ENCODE data around the gene KCNAB1. TPM values are rescaled to one million over a fixed set of nuclear protein-coding genes. Genes with fewer than 3 reads are reported as not detected.

The KCNAB1 gene
- total RNA-seq, 3 donors from 2014 or later = 3.9 to 8.3 (median 5.4) TPM

- no peak for DNase-seq (ENCODE audit: low spot score in 2 of 2)
- H3K4me1 ChIP-seq = no peaks in the 10 kb centered on the region
- H3K9me3 ChIP-seq = no peaks in the 10 kb centered on the region
- TF ChIP-seq POLR2A (IDR thresholded peaks at IDR 0.05) (no peak), POLR2AphosphoS5 (IDR thresholded peaks at IDR 0.05) (no peak)
- TF ChIP-seq, protein P1, sequence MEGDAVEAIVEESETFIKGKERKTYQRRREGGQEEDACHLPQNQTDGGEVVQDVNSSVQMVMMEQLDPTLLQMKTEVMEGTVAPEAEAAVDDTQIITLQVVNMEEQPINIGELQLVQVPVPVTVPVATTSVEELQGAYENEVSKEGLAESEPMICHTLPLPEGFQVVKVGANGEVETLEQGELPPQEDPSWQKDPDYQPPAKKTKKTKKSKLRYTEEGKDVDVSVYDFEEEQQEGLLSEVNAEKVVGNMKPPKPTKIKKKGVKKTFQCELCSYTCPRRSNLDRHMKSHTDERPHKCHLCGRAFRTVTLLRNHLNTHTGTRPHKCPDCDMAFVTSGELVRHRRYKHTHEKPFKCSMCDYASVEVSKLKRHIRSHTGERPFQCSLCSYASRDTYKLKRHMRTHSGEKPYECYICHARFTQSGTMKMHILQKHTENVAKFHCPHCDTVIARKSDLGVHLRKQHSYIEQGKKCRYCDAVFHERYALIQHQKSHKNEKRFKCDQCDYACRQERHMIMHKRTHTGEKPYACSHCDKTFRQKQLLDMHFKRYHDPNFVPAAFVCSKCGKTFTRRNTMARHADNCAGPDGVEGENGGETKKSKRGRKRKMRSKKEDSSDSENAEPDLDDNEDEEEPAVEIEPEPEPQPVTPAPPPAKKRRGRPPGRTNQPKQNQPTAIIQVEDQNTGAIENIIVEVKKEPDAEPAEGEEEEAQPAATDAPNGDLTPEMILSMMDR (IDR thresholded peaks at IDR 0.05) = no peak
- no peak overlapping the region for H3K4me3 ChIP-seq
- intact Hi-C loops (cut with DNase I; ENCODE audit: low total_unique reads) = no loop called here
- no peaks in the 10 kb centered on the region for H3K36me3 ChIP-seq
- no peak overlapping the region for H3K27ac ChIP-seq
- H3K27me3 ChIP-seq = no peaks in the 10 kb centered on the region
These were observed 91.2 kb downstream of the KCNAB1 start for GRCh38 chr3:156211583-156211982.

DNA sequence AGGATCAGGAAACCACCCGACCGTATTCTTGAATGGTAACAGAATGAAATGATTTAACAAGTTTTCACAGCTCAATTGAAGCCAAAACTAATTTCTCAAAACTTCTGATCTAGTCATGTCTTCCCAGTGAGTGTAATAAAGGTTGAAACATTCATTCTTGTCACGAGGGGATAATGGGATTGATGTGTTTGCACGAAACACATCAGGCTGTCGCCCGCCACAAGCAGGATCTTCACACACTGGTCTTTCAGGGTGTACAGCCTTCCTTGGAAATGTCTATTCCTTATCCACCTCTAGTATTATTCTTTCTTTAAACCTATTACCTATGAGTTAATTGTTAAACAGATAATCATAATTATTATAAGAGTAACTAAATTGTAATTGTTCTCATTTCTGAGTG lies 94.3 kb downstream of the KCNAB1 start:
- Histone ChIP-seq H3K27me3 (no peaks in the 10 kb centered on the region), H3K27ac (no peak overlapping the region), H3K9me3 (no peaks in the 10 kb centered on the region), H3K4me1 (no peaks in the 10 kb centered on the region), H3K36me3 (no peaks in the 10 kb centered on the region), H3K4me3 (no peak overlapping the region)
- TF ChIP-seq POLR2AphosphoS5 (IDR thresholded peaks at IDR 0.05) (no peak), POLR2A (IDR thresholded peaks at IDR 0.05) (no peak)
- TF ChIP-seq, protein P1 (IDR thresholded peaks at IDR 0.05) = no peak
- DNase-seq (ENCODE audit: low spot score in 2 of 2) = no peak
- intact Hi-C loops (cut with DNase I; ENCODE audit: low total_unique reads) = no loop called here

GRCh38 chr3:156215751-156216150 lies 95.4 kb downstream of the KCNAB1 start:
- DNase-seq (ENCODE audit: low spot score in 2 of 2) = no peak

DNA sequence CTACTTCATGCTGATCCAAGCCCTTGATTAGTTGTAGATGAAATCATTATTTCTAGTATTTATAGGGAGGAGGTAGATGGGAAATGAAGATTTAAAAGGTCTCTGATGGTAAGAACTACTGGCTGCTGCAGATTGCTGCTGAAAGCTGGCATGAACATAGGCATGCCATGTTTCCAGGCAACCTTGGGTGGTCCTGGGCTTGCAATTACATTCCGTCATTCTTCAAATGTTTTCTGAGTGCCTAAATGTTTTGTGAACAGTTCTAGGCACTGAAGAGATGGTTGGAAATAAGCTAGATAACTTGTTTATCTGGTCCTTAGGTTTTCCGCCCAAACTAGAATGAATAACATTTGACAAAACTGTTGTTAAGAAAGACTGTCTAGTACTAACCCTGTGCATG lies 95.8 kb downstream of the KCNAB1 start:
- no peak for DNase-seq (ENCODE audit: low spot score in 2 of 2)
- no peak overlapping the region for H3K4me3 ChIP-seq
- TF ChIP-seq POLR2AphosphoS5 (IDR thresholded peaks at IDR 0.05) = no peak
- no peak for TF ChIP-seq POLR2A (IDR thresholded peaks at IDR 0.05)
- TF ChIP-seq, protein P1 (IDR thresholded peaks at IDR 0.05) = no peak
- H3K27me3 ChIP-seq = no peaks in the 10 kb centered on the region
- no peaks in the 10 kb centered on the region for H3K36me3 ChIP-seq
- H3K4me1 ChIP-seq = no peaks in the 10 kb centered on the region
- H3K27ac ChIP-seq = no peak overlapping the region
- peaks cover 0 to 7% of the 10 kb centered on the region in 2 donors for H3K9me3 ChIP-seq
- intact Hi-C loops (cut with DNase I; ENCODE audit: low total_unique reads) = no loop called here

More at GRCh38 chr3:156215751-156216150, 95.4 kb downstream of the KCNAB1 start:
- intact Hi-C loops (cut with DNase I; ENCODE audit: low total_unique reads) = no loop called here
- H3K27me3 ChIP-seq = no peaks in the 10 kb centered on the region
- peaks cover 0 to 4% of the 10 kb centered on the region in 2 donors for H3K9me3 ChIP-seq
- H3K27ac ChIP-seq = no peak overlapping the region
- no peak overlapping the region for H3K4me3 ChIP-seq
- no peaks in the 10 kb centered on the region for H3K36me3 ChIP-seq
- no peaks in the 10 kb centered on the region for H3K4me1 ChIP-seq
- TF ChIP-seq POLR2A (IDR thresholded peaks at IDR 0.05) (no peak), POLR2AphosphoS5 (IDR thresholded peaks at IDR 0.05) (no peak)
- TF ChIP-seq, protein P1 (IDR thresholded peaks at IDR 0.05) = no peak

- intact Hi-C loops (cut with DNase I; ENCODE audit: low total_unique reads) = no loop called here
- H3K4me1 ChIP-seq = no peaks in the 10 kb centered on the region
- H3K27ac ChIP-seq = no peak overlapping the region
- no peak for DNase-seq (ENCODE audit: low spot score in 2 of 2)
- H3K27me3 ChIP-seq = no peaks in the 10 kb centered on the region
- H3K4me3 ChIP-seq = no peak overlapping the region
- TF ChIP-seq POLR2A (IDR thresholded peaks at IDR 0.05) = no peak
- TF ChIP-seq, protein P1 (IDR thresholded peaks at IDR 0.05) = no peak
- TF ChIP-seq POLR2AphosphoS5 (IDR thresholded peaks at IDR 0.05) = no peak
- H3K9me3 ChIP-seq = peaks cover 0 to 7% of the 10 kb centered on the region in 2 donors
- H3K36me3 ChIP-seq = no peaks in the 10 kb centered on the region
These were observed 96.5 kb downstream of the KCNAB1 start for GRCh38 chr3:156216852-156217251.

All from breast epithelium (tissue), 4 donors.